Cerebellar nuclear complex (tissue), 1 donor: Measurements from ENCODE around the gene C7orf25.

Source experiments
- DNase-seq, 2 experiments: peaks; one replicate each; lab custom pipeline; 2025; lab: John Stamatoyannopoulos, UW

Gene C7orf25

DNA sequence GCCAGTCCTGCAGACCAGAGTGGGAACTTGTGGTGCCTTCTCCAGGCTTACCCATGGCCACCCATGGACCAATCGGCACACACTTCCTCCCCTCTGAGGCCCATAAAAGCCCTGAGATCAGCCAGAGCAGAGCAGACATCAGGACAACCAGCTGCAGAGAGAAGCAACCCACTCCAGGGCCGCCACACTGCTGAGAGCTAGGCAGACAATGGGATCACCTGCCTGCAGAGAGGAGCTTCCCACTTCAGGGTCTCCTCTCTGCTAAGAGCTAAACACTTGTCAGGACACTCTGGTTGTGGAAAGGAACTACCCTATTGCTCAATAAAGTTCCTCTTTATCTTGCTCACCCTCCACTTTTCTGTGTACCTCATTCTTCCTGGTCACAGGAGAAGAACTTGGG is 34.0 kb downstream of the C7orf25 start:
- DNase-seq = no peak

DNA sequence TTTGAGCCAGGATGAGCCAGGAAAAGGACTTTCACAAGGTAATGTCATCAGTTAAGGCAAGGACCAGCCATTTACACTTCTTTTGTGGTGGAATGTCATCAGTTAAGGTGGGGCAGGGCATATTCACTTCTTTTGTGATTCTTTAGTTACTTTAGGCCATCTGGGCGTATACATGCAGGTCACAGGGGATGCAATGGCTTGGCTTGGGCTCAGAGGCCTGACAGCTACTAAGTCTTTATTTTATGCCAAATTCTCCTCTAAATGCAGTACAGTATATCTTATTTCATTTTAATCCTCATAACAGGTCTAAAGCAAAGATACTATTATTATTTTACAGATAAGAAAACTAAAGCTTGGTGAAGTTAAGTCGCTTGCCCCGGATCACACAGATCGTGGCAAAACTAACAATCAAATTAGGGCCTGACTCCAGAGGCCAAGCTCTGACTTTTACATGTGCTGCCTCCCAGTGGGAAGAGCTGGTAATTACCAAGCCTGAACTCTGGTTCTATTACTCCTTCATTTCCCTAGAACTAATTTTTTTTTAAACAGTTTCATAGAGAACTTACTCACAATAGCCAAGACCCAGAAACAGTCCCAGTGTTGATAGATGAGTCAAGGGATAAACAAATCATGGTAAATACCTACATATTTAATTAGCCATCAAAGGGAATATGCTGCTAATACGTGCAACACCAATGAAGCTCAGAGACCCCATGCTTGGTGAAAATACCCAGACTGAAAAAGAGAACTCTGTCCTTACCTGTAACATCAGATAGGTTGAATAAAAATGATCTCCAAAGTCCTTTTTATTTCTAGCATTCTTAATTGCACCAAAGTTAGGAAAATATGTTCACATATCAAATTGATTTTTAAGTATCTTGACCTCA is 35.4 kb downstream of the C7orf25 start:
- no peak for DNase-seq

DNA sequence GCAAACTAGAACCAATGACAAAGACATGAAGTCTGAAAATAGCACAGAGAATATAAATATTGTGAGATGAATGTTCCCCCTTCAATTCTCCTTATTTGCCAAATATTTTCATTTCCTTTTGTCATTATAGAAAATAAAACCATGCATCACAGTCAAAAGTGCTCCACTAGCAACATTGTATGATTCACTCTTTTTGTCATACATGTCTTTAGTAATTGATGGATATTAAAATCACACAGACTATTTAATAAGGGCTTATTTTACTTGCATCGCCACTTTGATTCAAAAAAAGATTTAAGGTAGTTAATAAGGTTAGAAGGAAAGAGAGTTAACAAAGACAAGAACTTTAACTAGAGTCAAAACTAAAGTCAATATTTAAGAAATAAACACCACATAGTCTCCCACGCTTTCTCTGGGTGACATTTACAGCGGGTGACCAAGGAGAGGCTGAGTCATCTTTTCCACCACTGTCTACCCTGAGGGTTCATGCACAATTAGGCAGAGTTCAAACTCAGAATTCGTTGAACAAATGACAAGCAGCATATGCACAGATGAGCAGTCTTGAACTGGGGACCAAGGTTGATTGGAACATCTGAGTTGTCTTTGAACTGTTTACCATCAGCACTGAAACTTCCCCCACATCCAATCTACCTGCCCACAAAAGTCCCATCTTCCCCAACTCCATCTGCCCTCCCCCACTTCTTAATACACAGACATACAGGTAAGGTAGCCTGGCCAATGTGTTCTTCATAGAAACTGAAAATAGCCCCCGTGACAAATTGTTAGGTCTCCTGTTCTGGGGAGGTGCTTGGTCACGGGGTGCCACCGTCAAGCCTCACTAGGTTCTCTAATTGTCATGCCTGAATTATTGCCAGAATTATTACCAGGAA is 42.5 kb downstream of the C7orf25 start:
- no peak for DNase-seq

DNA sequence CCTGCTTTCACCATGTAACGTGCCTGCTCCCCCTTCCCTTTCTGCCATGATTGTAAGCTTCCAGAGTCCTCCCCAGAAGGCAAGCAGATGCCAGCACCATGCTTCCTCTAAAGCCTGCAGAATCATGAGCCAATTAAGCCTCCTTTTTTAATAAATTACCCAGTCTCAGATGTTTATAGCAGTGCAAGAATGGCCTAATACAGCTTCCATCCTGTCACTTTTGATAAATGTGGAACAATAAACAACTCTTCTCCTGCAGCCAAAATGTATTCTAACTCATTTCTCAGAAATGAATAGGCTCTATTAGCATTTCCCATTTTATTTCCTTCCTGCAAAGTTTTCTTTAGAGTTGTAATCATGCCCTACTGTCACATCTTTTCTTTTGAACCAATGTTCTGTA is 43.4 kb downstream of the C7orf25 start:
- DNase-seq = no peak
